ENCODE data around the gene SOCS3.

The SOCS3 gene

GRCh38 chr17:78359997-78360370, at the start of gene SOCS3:
TSS of gene SOCS3 (minus strand) at chr17:78360077. CDS start at chr17:78359095, 982 bp downstream.
- peak; percentile 83 for DNase-seq

DNA sequence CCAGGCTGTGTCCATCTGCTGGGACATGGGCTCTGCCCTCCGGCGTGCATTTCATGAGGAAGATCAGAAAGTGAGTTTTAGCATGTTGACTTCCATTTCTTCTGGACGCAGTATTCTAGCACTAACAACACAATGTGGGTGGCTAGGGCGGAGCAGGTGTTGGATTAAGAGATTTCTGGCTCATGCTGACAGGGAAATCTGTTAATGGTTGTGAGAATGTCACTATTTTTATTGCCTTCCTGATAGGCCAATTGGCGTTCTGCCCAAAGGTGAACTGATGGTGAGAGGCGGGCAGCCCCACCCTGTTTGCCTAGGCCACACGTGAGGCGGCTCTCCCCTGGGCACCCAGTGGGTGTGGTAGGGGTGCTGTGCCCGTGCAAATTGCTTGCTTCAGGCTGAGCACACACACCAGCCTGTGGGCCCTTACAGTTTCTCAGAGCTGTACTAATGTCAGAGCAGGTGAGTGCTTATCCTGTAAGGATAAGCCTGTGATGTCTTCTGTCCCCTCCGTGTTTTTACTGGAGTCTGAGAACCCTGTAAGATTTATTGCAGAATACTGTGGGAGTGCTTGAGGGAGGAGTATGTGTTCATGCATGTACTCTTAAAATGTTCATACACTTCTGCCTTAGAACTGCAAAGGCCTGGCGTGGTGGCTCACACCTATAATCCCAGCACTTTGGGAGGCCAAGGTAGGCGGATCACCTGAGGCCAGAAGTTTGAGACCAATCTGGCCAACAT, 49.5 kb upstream of the SOCS3 start:
- no peak for DNase-seq

DNA sequence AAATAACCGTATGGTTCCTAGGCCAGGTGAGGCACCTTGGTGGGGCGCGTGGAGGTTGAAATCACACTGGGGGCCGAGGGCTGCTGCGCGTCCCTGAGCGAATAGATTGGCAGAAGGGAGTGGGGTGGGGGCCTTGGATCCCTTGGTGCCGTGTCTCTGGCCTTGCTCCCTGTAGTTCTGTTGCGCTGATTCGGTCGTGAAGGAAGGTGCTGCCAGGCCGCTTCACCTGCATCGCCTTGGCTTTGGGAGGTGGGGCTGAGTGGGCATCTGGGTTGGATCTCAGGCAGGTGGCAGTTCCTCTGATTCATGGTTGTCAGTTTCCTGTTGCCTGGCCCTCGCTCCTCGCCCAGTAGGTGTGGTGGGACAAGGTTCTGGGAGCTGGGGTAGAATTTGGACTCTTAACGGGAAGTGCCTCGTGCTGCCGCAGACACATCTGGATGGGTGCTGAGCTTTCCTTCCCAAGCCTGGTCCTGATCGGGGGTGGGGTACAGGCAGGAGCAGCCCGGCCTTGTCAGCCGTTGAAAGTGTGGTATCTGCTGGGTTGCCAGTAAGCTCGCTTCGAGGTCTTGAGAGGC, 48.7 kb upstream of the SOCS3 start:
- DNase-seq = no peak

DNA sequence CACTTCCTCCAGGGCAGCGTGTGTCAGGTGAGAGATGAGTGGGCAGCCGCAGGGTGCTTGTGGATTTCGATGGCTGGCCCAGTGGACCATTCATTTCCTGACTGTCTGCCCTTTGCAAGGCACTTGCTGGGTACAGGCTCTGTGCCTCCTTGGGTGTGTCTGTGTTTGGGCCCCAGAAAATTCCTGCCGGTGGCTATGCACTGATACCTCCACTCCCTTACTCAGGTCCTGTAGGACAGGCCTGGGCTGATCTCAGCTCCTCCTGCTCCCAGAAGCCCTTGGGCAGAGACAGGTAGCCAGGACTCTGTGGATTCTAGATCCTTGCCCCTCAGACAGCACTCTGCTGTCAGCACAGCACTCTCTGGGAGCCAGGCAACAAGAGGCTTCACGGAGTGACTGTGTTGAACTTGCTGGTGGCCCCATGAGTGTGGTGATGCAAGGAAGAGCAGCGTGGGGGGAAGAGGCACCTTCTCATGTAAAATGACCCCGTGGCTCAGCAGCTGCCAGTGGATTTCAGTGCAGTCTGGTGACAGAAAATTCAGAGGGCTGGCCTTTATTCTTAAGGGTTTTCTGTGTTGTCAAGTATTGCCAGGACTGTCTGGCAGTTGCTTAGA, 47.6 kb upstream of the SOCS3 start:
- DNase-seq = no peak

DNA sequence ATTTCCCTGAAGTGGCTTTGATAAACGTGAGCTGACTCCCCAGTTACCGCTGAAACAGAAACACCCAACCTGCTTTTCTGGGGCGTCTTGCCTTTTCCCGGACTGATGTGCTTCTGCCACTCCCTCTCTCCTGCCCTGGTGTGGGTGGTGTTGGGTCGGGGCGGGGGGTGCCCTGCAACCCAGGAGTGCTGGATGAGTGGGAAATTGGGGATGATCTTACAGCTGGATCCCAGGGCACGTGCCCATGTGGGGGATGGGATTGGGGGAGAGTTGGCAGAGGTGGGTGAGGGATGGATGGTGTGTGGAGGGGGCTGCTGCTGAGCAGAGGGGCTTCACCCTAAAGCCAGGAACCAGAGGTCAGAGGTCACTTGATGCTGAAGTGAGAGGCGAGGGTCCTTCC, 47.0 kb upstream of the SOCS3 start:
- DNase-seq = no peak

DNA sequence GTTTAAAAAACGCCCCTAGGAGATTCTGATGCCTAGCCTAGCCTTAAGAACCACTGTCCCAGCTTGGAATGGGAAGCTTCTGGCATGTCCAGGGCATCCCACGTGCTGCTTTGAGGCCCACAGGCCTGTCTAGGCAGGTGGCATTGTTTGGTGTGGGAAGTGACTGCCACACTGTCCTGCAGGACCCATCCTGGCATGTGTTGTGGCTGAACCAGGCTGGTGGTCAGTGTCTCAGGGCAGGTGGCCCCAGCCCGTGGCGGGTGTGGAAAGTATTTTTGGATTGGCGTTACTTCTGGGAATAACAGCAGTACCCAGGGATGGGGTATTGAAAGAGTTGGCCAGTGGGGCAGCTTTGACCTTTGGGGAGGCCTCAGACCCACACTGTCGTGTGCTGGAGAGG, 46.5 kb upstream of the SOCS3 start:
- DNase-seq = no peak

DNA sequence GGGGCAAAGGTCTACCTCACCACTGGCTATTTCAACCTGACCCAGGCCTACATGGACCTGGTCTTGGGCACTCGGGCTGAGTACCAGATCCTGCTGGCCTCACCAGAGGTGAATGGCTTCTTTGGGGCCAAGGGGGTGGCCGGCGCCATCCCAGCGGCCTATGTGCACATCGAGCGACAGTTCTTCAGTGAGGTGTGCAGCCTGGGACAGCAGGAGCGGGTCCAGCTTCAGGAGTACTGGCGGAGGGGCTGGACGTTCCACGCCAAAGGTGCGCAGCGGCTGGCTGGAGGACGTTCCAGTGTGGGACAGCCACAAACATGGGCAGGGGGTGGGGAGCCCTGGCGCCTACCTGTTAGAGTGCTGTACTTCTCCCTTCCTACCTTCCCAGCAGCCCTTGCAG, 43.9 kb upstream of the SOCS3 start:
- DNase-seq = no peak

DNA sequence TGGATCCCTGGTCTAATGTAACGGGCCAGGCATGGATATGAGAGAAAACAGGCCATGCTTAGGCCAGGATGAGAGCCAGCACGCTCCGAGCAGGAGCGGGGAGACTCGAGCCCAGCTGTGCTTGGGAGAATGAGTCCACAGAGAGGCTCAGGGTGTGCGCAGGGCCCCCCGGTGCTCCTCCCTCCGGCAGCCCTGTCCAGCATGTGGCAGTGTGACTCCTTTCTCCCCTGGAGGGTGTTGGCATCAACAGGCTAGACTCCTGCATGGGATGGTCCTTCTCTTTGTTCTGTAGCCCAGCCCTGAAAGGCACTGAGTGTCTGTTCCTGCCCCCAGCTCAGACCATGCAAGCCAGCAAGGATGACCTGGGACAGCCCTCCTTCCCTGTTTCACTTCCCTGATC, 42.0 kb upstream of the SOCS3 start:
- no peak for DNase-seq

GRCh38 chr17:78401246-78401645, 41.4 kb upstream of the SOCS3 start:
- DNase-seq = no peak

DNA sequence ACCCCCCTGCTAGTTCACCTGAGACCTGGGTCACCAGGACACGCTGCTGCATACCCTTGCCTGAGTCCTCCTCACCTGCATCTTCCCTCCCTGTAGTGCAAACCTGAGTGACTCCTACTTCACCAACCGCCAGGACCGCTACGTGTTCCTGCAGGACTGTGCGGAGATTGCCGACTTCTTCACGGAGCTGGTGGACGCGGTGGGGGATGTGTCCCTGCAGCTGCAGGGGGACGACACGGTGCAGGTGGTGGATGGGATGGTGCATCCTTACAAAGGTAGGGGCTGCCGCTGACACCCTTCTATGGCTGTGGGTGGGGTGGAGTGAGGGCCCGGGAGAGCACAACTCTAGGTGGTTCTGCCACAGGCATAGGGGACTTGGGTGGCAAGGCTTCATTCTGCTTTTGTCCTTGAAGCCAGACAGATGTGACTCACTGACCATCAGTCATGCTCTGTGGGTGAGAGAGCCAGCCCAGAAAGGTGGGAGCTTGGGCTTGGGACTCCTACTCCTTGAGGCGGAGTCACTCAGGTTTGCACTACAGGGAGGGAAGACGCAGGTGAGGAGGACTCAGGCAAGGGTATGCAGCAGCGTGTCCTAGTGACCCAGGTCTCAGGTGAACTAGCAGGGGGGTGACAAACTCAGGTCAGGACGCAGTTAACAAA, 40.8 kb upstream of the SOCS3 start:
- DNase-seq = no peak

DNA sequence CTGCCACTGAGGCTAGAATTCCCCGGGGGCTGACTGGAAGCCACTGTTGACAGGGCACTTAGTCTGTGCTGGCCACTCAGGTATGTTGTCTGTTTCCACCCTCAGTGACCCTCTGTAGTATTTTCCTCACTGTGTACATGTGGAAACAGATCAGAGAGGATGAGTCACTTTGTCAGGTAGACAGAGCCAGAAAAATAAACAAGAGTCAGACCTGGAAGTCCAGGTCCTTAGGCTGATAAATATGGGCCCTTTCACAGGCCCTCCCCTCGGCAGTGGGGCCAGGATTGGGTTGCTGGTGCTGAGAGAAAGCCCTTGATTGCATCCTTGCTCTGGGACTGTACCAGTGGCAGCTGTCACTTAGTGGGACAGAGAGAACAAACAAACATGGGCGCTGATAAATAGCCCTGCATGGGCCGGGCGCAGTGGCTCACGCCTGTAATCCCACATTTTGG, 39.8 kb upstream of the SOCS3 start:
- no peak for DNase-seq

- DNase-seq = no peak
These were observed 39.3 kb upstream of the SOCS3 start for GRCh38 chr17:78399028-78399692.

DNA sequence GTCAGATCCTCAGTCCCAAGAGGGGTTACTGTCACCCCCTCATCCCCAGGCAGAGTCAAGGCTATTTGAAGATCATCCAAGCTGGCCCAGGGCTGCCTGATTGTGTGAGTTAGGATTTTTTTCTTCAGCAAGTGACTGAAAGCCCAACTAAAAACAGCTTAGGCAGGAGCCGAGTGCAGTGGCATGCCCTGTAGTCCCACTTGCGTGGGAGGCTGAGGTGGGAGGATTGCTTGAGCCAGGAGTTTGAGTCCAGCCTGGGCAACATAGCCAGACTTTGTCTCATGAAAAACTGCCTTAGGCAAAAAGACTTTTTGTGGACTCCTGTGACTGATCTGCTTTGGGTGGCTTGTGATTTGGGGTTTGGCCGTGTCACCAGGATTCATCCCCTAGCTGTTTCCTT, 38.5 kb upstream of the SOCS3 start:
- DNase-seq = no peak

DNA sequence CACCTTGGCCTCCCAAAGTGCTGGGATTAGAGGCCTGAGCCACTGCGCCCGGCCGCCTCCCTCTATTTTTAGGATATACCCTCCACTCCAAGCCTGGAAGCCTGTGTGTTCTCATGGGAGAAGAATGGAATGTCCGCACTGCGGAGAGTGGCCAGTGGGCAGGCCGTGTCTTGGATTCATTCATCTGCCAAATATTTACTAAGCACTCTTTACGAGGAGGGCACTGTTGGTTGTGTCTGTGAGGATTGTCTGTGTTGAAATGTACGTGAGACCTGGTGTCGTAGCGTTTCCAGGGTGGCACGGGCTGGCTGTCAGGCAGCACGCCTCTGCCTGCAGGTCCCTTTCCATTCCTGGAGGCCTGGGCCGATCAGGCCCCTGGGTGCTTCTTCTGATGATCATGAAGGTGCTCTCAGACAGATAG, 37.8 kb upstream of the SOCS3 start:
- DNase-seq = no peak

- DNase-seq = no peak
These were observed 36.8 kb upstream of the SOCS3 start for GRCh38 chr17:78396441-78397337.

- DNase-seq = no peak
These were observed 35.3 kb upstream of the SOCS3 start for GRCh38 chr17:78395155-78395554.

DNA sequence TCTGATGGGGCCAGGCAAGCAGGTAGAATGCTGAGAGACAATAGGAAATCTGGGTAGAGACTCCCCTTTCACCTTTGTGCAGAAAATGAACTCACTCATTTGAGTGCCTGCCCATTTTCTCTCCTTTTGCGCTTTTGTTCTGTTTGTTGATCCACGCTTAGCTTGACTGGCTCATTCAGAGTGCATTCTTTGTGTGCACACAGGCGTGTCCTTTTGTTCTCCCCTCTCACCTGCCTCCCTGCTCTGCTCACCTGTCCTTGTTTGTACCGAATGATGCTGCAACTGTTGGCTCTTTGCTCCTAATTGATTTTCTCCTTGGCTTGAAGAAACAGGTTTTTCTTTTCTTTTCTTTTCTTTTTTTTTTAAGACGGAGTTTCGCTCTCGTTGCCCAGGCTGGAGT, 34.3 kb upstream of the SOCS3 start:
- DNase-seq = peak; percentile 69 to 92

- no peak for DNase-seq
These were observed 33.7 kb upstream of the SOCS3 start for GRCh38 chr17:78393575-78393974.

GRCh38 chr17:78392295-78392694, 32.4 kb upstream of the SOCS3 start:
- no peak for DNase-seq

GRCh38 chr17:78391843-78392242, 32.0 kb upstream of the SOCS3 start:
- DNase-seq = no peak

GRCh38 chr17:78391051-78391431, 31.2 kb upstream of the SOCS3 start:
- no peak for DNase-seq
